HL-60 (cell line): Measurements from ENCODE around the gene CHRNB1.

Experiments used
- DNase-seq, 2 experiments: peaks; one replicate each; pipeline ENCODE4 v3.0.0-alpha.2; 2010 to 2020; ENCODE audit warnings: low read depth in 1 of 2, low spot score in 1 of 2
- H3K27ac ChIP-seq: fragments of 250-450 bp; sonication (Bioruptor Pico); replicated peaks from 2 replicates; pipeline ENCODE4 v1.5.1; 2020; ENCODE audit warnings: mild to moderate bottlenecking, moderate library complexity
- H3K27me3 ChIP-seq: fragments of 250-450 bp; sonication (Bioruptor Pico); 2 replicates; pipeline ENCODE4 v1.5.1; 2021; ENCODE audit warnings: mild to moderate bottlenecking, moderate library complexity; ENCODE audit not compliant: insufficient read depth, poor library complexity, severe bottlenecking
- H3K4me3 ChIP-seq: replicated peaks from 2 replicates; pipeline ENCODE4 v1.5.1; 2011; ENCODE audit warnings: mild to moderate bottlenecking, control low read depth, low read length; ENCODE audit not compliant: insufficient read depth
- GABPA ChIP-seq: IDR thresholded peaks from 2 replicates; pipeline ENCODE4 v1.6.1; 2012; ENCODE audit warnings: low read depth
- POLR2AphosphoS5 ChIP-seq: IDR thresholded peaks from 2 replicates; pipeline ENCODE4 v1.6.1; 2012; ENCODE audit warnings: low read depth
- REST ChIP-seq: IDR thresholded peaks from 2 replicates; pipeline ENCODE4 v1.6.1; 2012; ENCODE audit warnings: low read depth; ENCODE audit not compliant: insufficient replicate concordance
- SPI1 ChIP-seq: IDR thresholded peaks from 2 replicates; pipeline ENCODE4 v1.6.1; 2012; ENCODE audit warnings: low read depth, mild to moderate bottlenecking, borderline replicate concordance
- TF ChIP-seq, protein P1 (sequence below): IDR thresholded peaks from one replicate; pipeline ENCODE4 v1.5.1; 2011; ENCODE audit warnings: low read length, control low read depth, inconsistent platforms; ENCODE audit not compliant: insufficient read depth

The CHRNB1 gene

GRCh38 chr17:7418472-7419152 lies 26.2 kb upstream of the CHRNB1 start:
- no peak overlapping the region for H3K27ac ChIP-seq
- no peaks in the 10 kb centered on the region for H3K27me3 ChIP-seq
- TF ChIP-seq SPI1 (no peak), GABPA (no peak), POLR2AphosphoS5 (no peak), REST (no peak)
- TF ChIP-seq, protein P1, sequence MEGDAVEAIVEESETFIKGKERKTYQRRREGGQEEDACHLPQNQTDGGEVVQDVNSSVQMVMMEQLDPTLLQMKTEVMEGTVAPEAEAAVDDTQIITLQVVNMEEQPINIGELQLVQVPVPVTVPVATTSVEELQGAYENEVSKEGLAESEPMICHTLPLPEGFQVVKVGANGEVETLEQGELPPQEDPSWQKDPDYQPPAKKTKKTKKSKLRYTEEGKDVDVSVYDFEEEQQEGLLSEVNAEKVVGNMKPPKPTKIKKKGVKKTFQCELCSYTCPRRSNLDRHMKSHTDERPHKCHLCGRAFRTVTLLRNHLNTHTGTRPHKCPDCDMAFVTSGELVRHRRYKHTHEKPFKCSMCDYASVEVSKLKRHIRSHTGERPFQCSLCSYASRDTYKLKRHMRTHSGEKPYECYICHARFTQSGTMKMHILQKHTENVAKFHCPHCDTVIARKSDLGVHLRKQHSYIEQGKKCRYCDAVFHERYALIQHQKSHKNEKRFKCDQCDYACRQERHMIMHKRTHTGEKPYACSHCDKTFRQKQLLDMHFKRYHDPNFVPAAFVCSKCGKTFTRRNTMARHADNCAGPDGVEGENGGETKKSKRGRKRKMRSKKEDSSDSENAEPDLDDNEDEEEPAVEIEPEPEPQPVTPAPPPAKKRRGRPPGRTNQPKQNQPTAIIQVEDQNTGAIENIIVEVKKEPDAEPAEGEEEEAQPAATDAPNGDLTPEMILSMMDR: no peak
- no peak for DNase-seq
- no peak overlapping the region for H3K4me3 ChIP-seq

GRCh38 chr17:7419819-7420610 lies 24.8 kb upstream of the CHRNB1 start, which contains the start of gene SPEM1:
SPEM1 (plus strand) TSS chr17:7420324; CDS start chr17:7420385, 61 bp downstream.
- Histone ChIP-seq H3K27ac (no peak within 1 kb of the TSS), H3K4me3 (no peak within 1 kb of the TSS), H3K27me3 (no peaks in the 10 kb centered on the region)
- TF ChIP-seq GABPA (no peak), POLR2AphosphoS5 (no peak), SPI1 (no peak), REST (no peak)
- TF ChIP-seq, protein P1: no peak
- DNase-seq: no peak

- H3K27ac ChIP-seq: no peak overlapping the region
- DNase-seq: no peak
- H3K27me3 ChIP-seq: no peaks in the 10 kb centered on the region
These were observed 23.7 kb upstream of the CHRNB1 start for GRCh38 chr17:7421186-7421585.

More at GRCh38 chr17:7421186-7421585, 23.7 kb upstream of the CHRNB1 start:
- no peak for TF ChIP-seq GABPA
- TF ChIP-seq, protein P1: no peak
- H3K4me3 ChIP-seq: no peak overlapping the region
